Skeletal muscle tissue (tissue), 4 donors: Measurements from ENCODE around the gene SLC17A3. TPM values are rescaled to one million over a fixed set of nuclear protein-coding genes. Genes with fewer than 3 reads are reported as not detected.

Experiments used
- H3K27ac ChIP-seq: one replicate; pipeline ENCODE4 v1.7.0; 2013; ENCODE audit warnings: mild to moderate bottlenecking, low read depth, low read length, inconsistent platforms
- H3K27me3 ChIP-seq, 3 donors: one replicate each; pipeline ENCODE4 v1.7.0; 2013; ENCODE audit warnings: low read length in 3 of 3; ENCODE audit not compliant: control insufficient read depth in 3 of 3, insufficient read depth in 3 of 3
- H3K36me3 ChIP-seq, 3 donors: one replicate each; pipeline ENCODE4 v1.7.0; 2013; ENCODE audit warnings: low read length in 3 of 3; ENCODE audit not compliant: control insufficient read depth in 3 of 3, insufficient read depth in 3 of 3
- H3K4me1 ChIP-seq, 3 donors: one replicate each; pipeline ENCODE4 v1.7.0; 2013; ENCODE audit warnings: low read length in 3 of 3, mild to moderate bottlenecking in 3 of 3; ENCODE audit not compliant: control insufficient read depth in 3 of 3, insufficient read depth in 3 of 3
- H3K4me3 ChIP-seq, 3 donors: one replicate each; pipeline ENCODE4 v1.7.0; 2013; ENCODE audit warnings: low read length in 3 of 3
- H3K9ac ChIP-seq, 3 donors: one replicate each; pipeline ENCODE4 v1.7.0; 2013; ENCODE audit warnings: low read length in 3 of 3, mild to moderate bottlenecking in 3 of 3, moderate library complexity in 2 of 3, low read depth in 1 of 3
- H3K9me3 ChIP-seq, 3 donors: one replicate each; pipeline ENCODE4 v1.7.0; 2013; ENCODE audit warnings: low read length in 3 of 3; ENCODE audit not compliant: control insufficient read depth in 3 of 3
- total RNA-seq: library from RNA; depleted of rRNA; stranded (reverse); fragments of >200 nt; gene quantifications from one replicate; pipeline ENCODE4 v1.2.3, GENCODE V29; 2014
- donor health status: Osteomylitis.

Gene SLC17A3
- total RNA-seq, 1 donor from 2014 or later, result not detected

- Histone ChIP-seq H3K9ac (no peak overlapping the region), H3K27me3 (no peaks in the 10 kb centered on the region), H3K4me3 (no peak overlapping the region)
Measured at GRCh38 chr6:25903467-25904099, 29.5 kb upstream of the SLC17A3 start.

GRCh38 chr6:25902071-25902470 lies 28.0 kb upstream of the SLC17A3 start:
- Histone ChIP-seq H3K9me3 (no peaks in the 10 kb centered on the region), H3K27ac (no peak overlapping the region)

More at GRCh38 chr6:25903467-25904099, 29.5 kb upstream of the SLC17A3 start:
- Histone ChIP-seq H3K36me3 (no peaks in the 10 kb centered on the region), H3K4me1 (no peaks in the 10 kb centered on the region), H3K9me3 (no peaks in the 10 kb centered on the region), H3K27ac (no peak overlapping the region)

GRCh38 chr6:25900843-25901242 lies 26.8 kb upstream of the SLC17A3 start:
- H3K9ac ChIP-seq, result no peak overlapping the region
- no peaks in the 10 kb centered on the region for H3K9me3 ChIP-seq
- no peak overlapping the region for H3K27ac ChIP-seq
- no peaks in the 10 kb centered on the region for H3K4me1 ChIP-seq
- H3K36me3 ChIP-seq, result no peaks in the 10 kb centered on the region
- H3K27me3 ChIP-seq, result no peaks in the 10 kb centered on the region
- H3K4me3 ChIP-seq, result no peak overlapping the region

More at GRCh38 chr6:25902071-25902470, 28.0 kb upstream of the SLC17A3 start:
- H3K4me3 ChIP-seq, result no peak overlapping the region
- no peak overlapping the region for H3K9ac ChIP-seq
- no peaks in the 10 kb centered on the region for H3K27me3 ChIP-seq
- H3K4me1 ChIP-seq, result no peaks in the 10 kb centered on the region
- no peaks in the 10 kb centered on the region for H3K36me3 ChIP-seq

- H3K9me3 ChIP-seq, result no peaks in the 10 kb centered on the region
- H3K27ac ChIP-seq, result no peak overlapping the region
- no peaks in the 10 kb centered on the region for H3K4me1 ChIP-seq
- H3K27me3 ChIP-seq, result no peaks in the 10 kb centered on the region
- H3K36me3 ChIP-seq, result no peaks in the 10 kb centered on the region
- no peak overlapping the region for H3K9ac ChIP-seq
- H3K4me3 ChIP-seq, result no peak overlapping the region
Measured at GRCh38 chr6:25899580-25900408, 25.8 kb upstream of the SLC17A3 start.

- Histone ChIP-seq H3K9ac (no peak overlapping the region), H3K27ac (no peak overlapping the region), H3K4me1 (no peaks in the 10 kb centered on the region), H3K9me3 (no peaks in the 10 kb centered on the region), H3K36me3 (no peaks in the 10 kb centered on the region), H3K4me3 (no peak overlapping the region), H3K27me3 (no peaks in the 10 kb centered on the region)
Measured at GRCh38 chr6:25899123-25899522, 25.1 kb upstream of the SLC17A3 start.

GRCh38 chr6:25898289-25898977 lies 24.4 kb upstream of the SLC17A3 start:
- H3K27me3 ChIP-seq, result no peaks in the 10 kb centered on the region
- no peak overlapping the region for H3K4me3 ChIP-seq
- H3K36me3 ChIP-seq, result no peaks in the 10 kb centered on the region
- H3K9ac ChIP-seq, result no peak overlapping the region
- H3K9me3 ChIP-seq, result no peaks in the 10 kb centered on the region
- H3K4me1 ChIP-seq, result no peaks in the 10 kb centered on the region
- no peak overlapping the region for H3K27ac ChIP-seq

GRCh38 chr6:25896252-25896651 lies 22.2 kb upstream of the SLC17A3 start:
- Histone ChIP-seq H3K4me3 (no peak overlapping the region), H3K9ac (no peak overlapping the region), H3K27me3 (no peaks in the 10 kb centered on the region), H3K27ac (no peak overlapping the region), H3K4me1 (no peaks in the 10 kb centered on the region), H3K9me3 (no peaks in the 10 kb centered on the region), H3K36me3 (no peaks in the 10 kb centered on the region)

- H3K9ac ChIP-seq, result no peak overlapping the region
Measured at GRCh38 chr6:25895771-25896170, 21.7 kb upstream of the SLC17A3 start.

GRCh38 chr6:25893778-25894177 lies 19.7 kb upstream of the SLC17A3 start:
- no peak overlapping the region for H3K9ac ChIP-seq
- H3K27ac ChIP-seq, result no peak overlapping the region
- H3K36me3 ChIP-seq, result no peaks in the 10 kb centered on the region

More at GRCh38 chr6:25895771-25896170, 21.7 kb upstream of the SLC17A3 start:
- no peak overlapping the region for H3K27ac ChIP-seq
- no peaks in the 10 kb centered on the region for H3K9me3 ChIP-seq
- H3K36me3 ChIP-seq, result no peaks in the 10 kb centered on the region
- no peaks in the 10 kb centered on the region for H3K27me3 ChIP-seq
- no peak overlapping the region for H3K4me3 ChIP-seq
- H3K4me1 ChIP-seq, result no peaks in the 10 kb centered on the region

GRCh38 chr6:25892877-25893276 lies 18.8 kb upstream of the SLC17A3 start:
- H3K4me3 ChIP-seq, result no peak overlapping the region
- H3K9me3 ChIP-seq, result no peaks in the 10 kb centered on the region
- H3K27ac ChIP-seq, result no peak overlapping the region
- H3K4me1 ChIP-seq, result no peaks in the 10 kb centered on the region
- H3K9ac ChIP-seq, result no peak overlapping the region
- no peaks in the 10 kb centered on the region for H3K27me3 ChIP-seq
- no peaks in the 10 kb centered on the region for H3K36me3 ChIP-seq

More at GRCh38 chr6:25893778-25894177, 19.7 kb upstream of the SLC17A3 start:
- Histone ChIP-seq H3K27me3 (no peaks in the 10 kb centered on the region), H3K4me3 (no peak overlapping the region), H3K4me1 (no peaks in the 10 kb centered on the region), H3K9me3 (no peaks in the 10 kb centered on the region)
